Body of pancreas (tissue), 4 donors: ENCODE results near the gene C3orf49. TPM values are rescaled to one million over a fixed set of nuclear protein-coding genes. Genes with fewer than 3 reads are reported as not detected.

Experiments used
- ATAC-seq: fragments of 150-250 bp; one replicate; pipeline ENCODE4 v1.9.1; 2016
- DNase-seq, 4 donors: peaks; one replicate each; pipeline ENCODE4 v3.0.0-alpha.2; 2019
- H3K27ac ChIP-seq, 4 donors: fragments of 200-600 bp; sonication (generic); 1 replicate in 3 of 4; 2 replicates in 1 of 4; pipeline versions ENCODE4 v1.5.1 to v1.6.1; 2016 to 2019; ENCODE audit warnings: mild to moderate bottlenecking in 1 of 4, mixed read lengths in 1 of 4, moderate library complexity in 1 of 4
- H3K27me3 ChIP-seq, 2 donors: fragments of 200-600 bp; sonication (generic); one replicate each; pipeline ENCODE4 v1.6.0; 2016; ENCODE audit warnings: mild to moderate bottlenecking in 1 of 2
- H3K36me3 ChIP-seq, 2 donors: fragments of 200-600 bp; sonication (generic); replicated peaks in 1 of 2; 2 replicates each; pipeline ENCODE4 v1.5.1; 2016; ENCODE audit warnings: low read depth in 2 of 2; ENCODE audit not compliant: insufficient read depth in 1 of 2
- H3K4me1 ChIP-seq: fragments of 200-600 bp; sonication (generic); one replicate; pipeline ENCODE4 v1.6.0; 2016
- H3K4me3 ChIP-seq, 2 donors: fragments of 200-600 bp; sonication (generic); 1 replicate in 1 of 2; 2 replicates in 1 of 2; pipeline ENCODE4 v1.5.1; 2016 to 2019
- H3K9me3 ChIP-seq, 3 donors: fragments of 200-600 bp; sonication (generic); 1 replicate in 2 of 3; 2 replicates in 1 of 3; pipeline ENCODE4 v1.5.1; 2016
- CTCF ChIP-seq, 7 experiments: fragments of 450-650 bp in 4 of 7; fragments of 200-600 bp in 3 of 7; sonication (generic) in 3 of 7; IDR thresholded peaks; one replicate each; pipeline ENCODE4 v1.5.1; 2016 to 2019; ENCODE audit warnings: antibody characterized with exemption in 7 of 7
- POLR2A ChIP-seq, 3 donors: fragments of 450-650 bp; IDR thresholded peaks; one replicate each; pipeline ENCODE4 v1.6.1; 2016; ENCODE audit warnings: antibody characterized with exemption in 3 of 3, mild to moderate bottlenecking in 2 of 3
- WGBS, 2 donors: methylation state at CpG; one replicate each; pipeline ENCODE4 v1.1.5; 2017; 5-methylcytosine and 5-hydroxymethylcytosine counted together
- intact Hi-C: fragments of 100-400 bp; cut with DNase I; formaldehyde crosslinking; loops from one replicate; pipeline ENCODE4 v1.15.1; 2023
- total RNA-seq, 2 donors: library from RNA; depleted of rRNA; stranded (reverse); fragments of >200 nt; gene quantifications; one replicate each; pipeline ENCODE4 v1.1.0, GENCODE V29; 2016

Gene C3orf49
- total RNA-seq, 2 donors from 2014 or later, result not detected

GRCh38 chr3:63851287-63851686 lies 32.2 kb downstream of the C3orf49 start:
- H3K4me1 ChIP-seq, result peaks cover 13% of the 10 kb centered on the region
- DNase-seq (no peak), ATAC-seq (no peak)
- no peak overlapping the region for H3K27ac ChIP-seq
- no peaks in the 10 kb centered on the region for H3K9me3 ChIP-seq
- intact Hi-C loops, result no loop called here
- H3K36me3 ChIP-seq, result no peaks in the 10 kb centered on the region
- WGBS, 2 donors, result 93 to 96% methylated on average over 3 of the region's 3 CpGs
- no peak overlapping the region for H3K4me3 ChIP-seq
- TF ChIP-seq POLR2A (IDR thresholded peaks at IDR 0.05) (no peak), CTCF (IDR thresholded peaks at IDR 0.05) (no peak)
- no peaks in the 10 kb centered on the region for H3K27me3 ChIP-seq

- DNase-seq (no peak), ATAC-seq (no peak)
- no peaks in the 10 kb centered on the region for H3K36me3 ChIP-seq
- H3K27ac ChIP-seq, result no peak overlapping the region
- no peaks in the 10 kb centered on the region for H3K27me3 ChIP-seq
- H3K4me3 ChIP-seq, result no peak overlapping the region
- WGBS, 2 donors, result 79 to 81% methylated on average over 4 of the region's 4 CpGs
- H3K9me3 ChIP-seq, result no peaks in the 10 kb centered on the region
- no peak for TF ChIP-seq POLR2A (IDR thresholded peaks at IDR 0.05)
- H3K4me1 ChIP-seq, result peaks cover 4% of the 10 kb centered on the region
- intact Hi-C loops, result no loop called here
Measured at GRCh38 chr3:63853106-63853505, 34.0 kb downstream of the C3orf49 start.

- TF ChIP-seq POLR2A (IDR thresholded peaks at IDR 0.05) (no peak), CTCF (IDR thresholded peaks at IDR 0.05) (no peak)
- Histone ChIP-seq H3K27me3 (no peaks in the 10 kb centered on the region), H3K4me1 (peaks cover 10% of the 10 kb centered on the region), H3K9me3 (no peaks in the 10 kb centered on the region), H3K36me3 (no peaks in the 10 kb centered on the region), H3K27ac (no peak overlapping the region), H3K4me3 (no peak overlapping the region)
- ATAC-seq, result no peak
- DNase-seq, result no peak
- intact Hi-C loops, result no loop called here
- 35 to 46% methylated on average over 1 of the region's 1 CpG for WGBS, 2 donors
Measured at GRCh38 chr3:63855333-63855940, 36.3 kb downstream of the C3orf49 start.

- Histone ChIP-seq H3K27me3 (no peaks in the 10 kb centered on the region), H3K9me3 (no peaks in the 10 kb centered on the region), H3K36me3 (no peaks in the 10 kb centered on the region), H3K4me3 (no peak overlapping the region), H3K27ac (no peak overlapping the region), H3K4me1 (peaks cover 28% of the 10 kb centered on the region)
- ATAC-seq (no peak), DNase-seq (no peak)
- 93% methylated on average over 2 of the region's 2 CpGs for WGBS, 2 donors
- TF ChIP-seq POLR2A (IDR thresholded peaks at IDR 0.05) (no peak), CTCF (IDR thresholded peaks at IDR 0.05) (no peak)
- intact Hi-C loops, result no loop called here
Measured at GRCh38 chr3:63857311-63857710, 38.2 kb downstream of the C3orf49 start.

GRCh38 chr3:63860776-63861175 lies 41.7 kb downstream of the C3orf49 start:
- Histone ChIP-seq H3K4me1 (peaks cover 41% of the 10 kb centered on the region), H3K27ac (no peak overlapping the region), H3K9me3 (no peaks in the 10 kb centered on the region), H3K27me3 (no peaks in the 10 kb centered on the region), H3K36me3 (no peaks in the 10 kb centered on the region), H3K4me3 (no peak overlapping the region)
- TF ChIP-seq CTCF (IDR thresholded peaks at IDR 0.05) (no peak), POLR2A (IDR thresholded peaks at IDR 0.05) (no peak)
- intact Hi-C loops, result no loop called here
- no peak for DNase-seq
- ATAC-seq, result no peak
- 41 to 53% methylated on average over 3 of the region's 3 CpGs for WGBS, 2 donors
